Esophagus squamous epithelium (tissue), 5 donors: ENCODE data around the gene CFAP119. TPM values are rescaled to one million over a fixed set of nuclear protein-coding genes. Genes with fewer than 3 reads are reported as not detected.
A peak's percentile ranks its signal among the peaks of the same experiment; 100 is the strongest.

Experiments
- DNase-seq: peaks from one replicate; lab custom pipeline; 2025; lab: John Stamatoyannopoulos, UW
- H3K27ac ChIP-seq, 4 donors: fragments of 200-600 bp; sonication (generic); one replicate each; pipeline ENCODE4 v1.5.1; 2016 to 2019; ENCODE audit warnings: mild to moderate bottlenecking in 1 of 4
- H3K27me3 ChIP-seq, 4 donors: fragments of 200-600 bp; sonication (generic); 1 replicate in 3 of 4; 2 replicates in 1 of 4; pipeline versions ENCODE4 v1.5.1 to v1.6.0; 2017 to 2021; ENCODE audit warnings: antibody characterized with exemption in 1 of 4
- H3K36me3 ChIP-seq, 3 donors: fragments of 200-600 bp; sonication (generic); one replicate each; pipeline ENCODE4 v1.5.1; 2016 to 2019
- H3K4me1 ChIP-seq, 3 donors: fragments of 200-600 bp; sonication (generic); one replicate each; pipeline ENCODE4 v1.5.1; 2017 to 2019
- H3K4me3 ChIP-seq, 4 donors: fragments of 200-600 bp; sonication (generic); 1 replicate in 3 of 4; 2 replicates in 1 of 4; pipeline ENCODE4 v1.5.1; 2016 to 2019; ENCODE audit warnings: mild to moderate bottlenecking in 2 of 4, moderate library complexity in 1 of 4
- H3K9me3 ChIP-seq, 3 donors: fragments of 200-600 bp; sonication (generic); one replicate each; pipeline ENCODE4 v1.5.1; 2016 to 2019
- POLR2A ChIP-seq, 4 donors: fragments of 450-650 bp; IDR thresholded peaks; one replicate each; pipeline ENCODE4 v1.6.1; 2017; ENCODE audit warnings: antibody characterized with exemption in 4 of 4, mild to moderate bottlenecking in 4 of 4, moderate library complexity in 3 of 4
- WGBS, 2 donors: methylation state at CpG; one replicate each; pipeline ENCODE4 v1.1.5; 2018; 5-methylcytosine and 5-hydroxymethylcytosine counted together
- intact Hi-C: fragments of 100-400 bp; cut with DNase I; formaldehyde crosslinking; loops from one replicate; pipeline ENCODE4 v1.15.0; 2022
- total RNA-seq, 4 donors: library from RNA; depleted of rRNA; stranded (reverse); fragments of >200 nt; gene quantifications; one replicate each; pipeline ENCODE4 v1.1.0, GENCODE V29; 2016
- TF ChIP-seq, protein P1 (sequence below), 6 experiments: fragments of 450-650 bp in 4 of 6; fragments of 200-600 bp in 2 of 6; sonication (generic) in 2 of 6; IDR thresholded peaks; one replicate each; pipeline ENCODE4 v1.5.1; 2016 to 2019; ENCODE audit warnings: antibody characterized with exemption in 6 of 6, mild to moderate bottlenecking in 4 of 6, moderate library complexity in 4 of 6
- donor health status: DM: yes; HTN: yes; CAD: no.

CFAP119 gene
- total RNA-seq, 4 donors from 2014 or later, result 1.3 to 5.0 (median 3.4) TPM; not detected in 1

- H3K27ac ChIP-seq, result peak overlapping the region; percentile 79 to 95 (median 90)
- H3K9me3 ChIP-seq, result no peaks in the 10 kb centered on the region
- intact Hi-C loops, result no loop called here
- H3K4me1 ChIP-seq, result peaks cover 13 to 38% (median 29%) of the 10 kb centered on the region in 3 donors
- no peaks in the 10 kb centered on the region for H3K27me3 ChIP-seq
- 80 to 83% methylated on average over 7 to 10 of the region's 37 CpGs for WGBS, 2 donors
- H3K36me3 ChIP-seq, result peaks cover 43 to 82% (median 56%) of the 10 kb centered on the region in 3 donors
- H3K4me3 ChIP-seq, result no peak overlapping the region
- TF ChIP-seq, protein P1, sequence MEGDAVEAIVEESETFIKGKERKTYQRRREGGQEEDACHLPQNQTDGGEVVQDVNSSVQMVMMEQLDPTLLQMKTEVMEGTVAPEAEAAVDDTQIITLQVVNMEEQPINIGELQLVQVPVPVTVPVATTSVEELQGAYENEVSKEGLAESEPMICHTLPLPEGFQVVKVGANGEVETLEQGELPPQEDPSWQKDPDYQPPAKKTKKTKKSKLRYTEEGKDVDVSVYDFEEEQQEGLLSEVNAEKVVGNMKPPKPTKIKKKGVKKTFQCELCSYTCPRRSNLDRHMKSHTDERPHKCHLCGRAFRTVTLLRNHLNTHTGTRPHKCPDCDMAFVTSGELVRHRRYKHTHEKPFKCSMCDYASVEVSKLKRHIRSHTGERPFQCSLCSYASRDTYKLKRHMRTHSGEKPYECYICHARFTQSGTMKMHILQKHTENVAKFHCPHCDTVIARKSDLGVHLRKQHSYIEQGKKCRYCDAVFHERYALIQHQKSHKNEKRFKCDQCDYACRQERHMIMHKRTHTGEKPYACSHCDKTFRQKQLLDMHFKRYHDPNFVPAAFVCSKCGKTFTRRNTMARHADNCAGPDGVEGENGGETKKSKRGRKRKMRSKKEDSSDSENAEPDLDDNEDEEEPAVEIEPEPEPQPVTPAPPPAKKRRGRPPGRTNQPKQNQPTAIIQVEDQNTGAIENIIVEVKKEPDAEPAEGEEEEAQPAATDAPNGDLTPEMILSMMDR (IDR thresholded peaks at IDR 0.05), result no peak
- TF ChIP-seq POLR2A (IDR thresholded peaks at IDR 0.05), result no peak
- DNase-seq, result no peak
Measured at GRCh38 chr16:30738984-30739951, 22.6 kb downstream of the CFAP119 start.

DNA sequence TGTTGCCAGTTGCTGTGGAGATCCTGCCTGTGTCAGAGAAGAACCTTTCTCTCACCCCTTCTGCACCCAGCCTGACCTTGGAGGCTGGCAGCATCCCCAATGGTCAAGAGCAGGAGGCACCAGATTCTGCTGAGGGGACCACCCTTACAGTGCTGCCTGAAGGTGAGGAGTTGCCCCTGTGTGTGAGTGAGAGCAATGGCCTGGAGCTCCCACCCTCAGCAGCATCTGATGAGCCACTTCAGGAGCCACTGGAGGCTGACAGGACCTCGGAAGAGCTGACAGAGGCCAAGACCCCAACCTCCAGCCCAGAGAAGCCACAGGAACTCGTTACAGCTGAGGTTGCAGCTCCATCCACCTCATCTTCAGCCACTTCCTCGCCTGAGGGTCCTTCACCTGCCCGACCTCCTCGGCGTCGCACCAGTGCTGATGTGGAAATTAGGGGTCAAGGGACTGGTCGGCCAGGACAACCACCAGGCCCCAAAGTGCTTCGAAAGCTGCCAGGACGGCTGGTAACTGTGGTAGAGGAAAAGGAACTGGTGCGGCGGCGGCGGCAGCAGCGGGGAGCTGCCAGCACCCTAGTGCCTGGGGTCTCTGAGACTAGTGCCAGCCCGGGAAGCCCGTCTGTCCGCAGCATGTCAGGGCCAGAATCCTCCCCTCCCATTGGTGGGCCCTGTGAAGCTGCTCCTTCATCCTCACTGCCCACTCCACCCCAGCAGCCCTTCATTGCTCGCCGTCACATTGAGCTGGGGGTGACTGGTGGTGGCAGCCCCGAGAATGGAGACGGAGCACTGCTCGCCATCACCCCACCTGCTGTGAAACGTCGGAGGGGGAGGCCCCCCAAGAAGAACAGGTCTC, 23.8 kb downstream of the CFAP119 start:
- WGBS, 2 donors, result 80 to 90% methylated on average over 2 to 21 of the region's 25 CpGs
- Histone ChIP-seq H3K27me3 (no peaks in the 10 kb centered on the region), H3K27ac (no peak overlapping the region), H3K36me3 (peaks cover 38 to 82% (median 59%) of the 10 kb centered on the region in 3 donors), H3K4me1 (peaks cover 13 to 38% (median 29%) of the 10 kb centered on the region in 3 donors), H3K4me3 (no peak overlapping the region), H3K9me3 (no peaks in the 10 kb centered on the region)
- TF ChIP-seq, protein P1 (IDR thresholded peaks at IDR 0.05), result no peak
- no peak for TF ChIP-seq POLR2A (IDR thresholded peaks at IDR 0.05)
- intact Hi-C loops, result no loop called here
- no peak for DNase-seq

GRCh38 chr16:30736995-30737793, 24.7 kb downstream of the CFAP119 start:
- H3K4me1 ChIP-seq, result peaks cover 13 to 34% (median 28%) of the 10 kb centered on the region in 3 donors
- no peak overlapping the region for H3K27ac ChIP-seq
- peaks cover 35 to 82% (median 59%) of the 10 kb centered on the region in 3 donors for H3K36me3 ChIP-seq
- no peaks in the 10 kb centered on the region for H3K9me3 ChIP-seq
- TF ChIP-seq, protein P1 (IDR thresholded peaks at IDR 0.05), result no peak
- no peak for TF ChIP-seq POLR2A (IDR thresholded peaks at IDR 0.05)
- H3K27me3 ChIP-seq, result no peaks in the 10 kb centered on the region
- intact Hi-C loops, result no loop called here
- 87 to 93% methylated on average over 11 to 15 of the region's 17 CpGs for WGBS, 2 donors
- DNase-seq, result no peak
- no peak overlapping the region for H3K4me3 ChIP-seq

DNA sequence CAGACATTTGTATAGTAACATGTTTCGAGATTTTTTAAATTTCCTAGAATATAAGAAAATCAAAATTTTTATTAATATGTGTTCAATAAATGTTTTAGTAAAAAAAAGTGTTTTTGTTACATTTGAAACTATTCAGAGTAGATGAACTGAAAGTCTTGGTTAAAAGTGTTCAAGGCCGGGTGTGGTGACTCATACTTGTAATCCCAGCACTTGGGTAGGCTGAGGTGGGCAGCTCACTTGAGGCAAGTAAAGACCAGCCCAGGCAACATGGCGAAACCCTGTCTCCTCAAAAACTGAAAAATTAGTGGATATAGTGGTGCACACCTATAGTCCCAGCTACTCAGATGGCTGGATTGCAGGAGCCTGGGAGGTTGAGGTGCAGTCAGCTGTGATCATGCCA, 30.5 kb downstream of the CFAP119 start:
- Histone ChIP-seq H3K9me3 (no peaks in the 10 kb centered on the region), H3K27me3 (no peaks in the 10 kb centered on the region), H3K4me1 (no peaks in the 10 kb centered on the region), H3K27ac (no peak overlapping the region), H3K36me3 (peaks cover 22 to 100% (median 53%) of the 10 kb centered on the region in 3 donors), H3K4me3 (no peak overlapping the region)
- no peak for DNase-seq
- intact Hi-C loops, result no loop called here
- TF ChIP-seq, protein P1 (IDR thresholded peaks at IDR 0.05), result no peak
- TF ChIP-seq POLR2A (IDR thresholded peaks at IDR 0.05), result no peak
- 53 to 63% methylated on average over 3 of the region's 3 CpGs for WGBS, 2 donors
